Prostate gland (tissue), 2 donors: Measurements from ENCODE around the gene PSMD13.

Source experiments
- CTCF ChIP-seq, 4 experiments: fragments of 200-600 bp in 2 of 4; fragments of 450-650 bp in 2 of 4; sonication (generic) in 2 of 4; IDR thresholded peaks; 1 replicate in 3 of 4; 2 replicates in 1 of 4; pipeline ENCODE4 v1.5.1; 2016 to 2019; ENCODE audit warnings: antibody characterized with exemption in 4 of 4, mild to moderate bottlenecking in 2 of 4, moderate library complexity in 2 of 4
- POLR2A ChIP-seq: fragments of 450-650 bp; IDR thresholded peaks from one replicate; pipeline ENCODE4 v1.6.1; 2016; ENCODE audit warnings: antibody characterized with exemption, mild to moderate bottlenecking

GRCh38 chr11:287821-288477, 51.2 kb downstream of the PSMD13 start:
- no peak for TF ChIP-seq POLR2A
- no peak for TF ChIP-seq CTCF (IDR thresholded peaks at IDR 0.05)
